HAP-1 (cell line): ENCODE results near the gene EPHB2.

Experiments
- DNase-seq, 2 experiments: peaks; one replicate each; pipeline ENCODE4 v3.0.0-alpha.2; 2016 to 2020; ENCODE audit warnings: low spot score in 2 of 2
- H3K27me3 ChIP-seq: fragments of 250-450 bp; sonication (Bioruptor Pico); 2 replicates; pipeline ENCODE4 v1.5.1; 2020; ENCODE audit warnings: low read depth, mild to moderate bottlenecking, moderate library complexity
- H3K36me3 ChIP-seq: fragments of 250-450 bp; sonication (Bioruptor Pico); replicated peaks from 2 replicates; pipeline ENCODE4 v1.5.1; 2020; ENCODE audit warnings: mild to moderate bottlenecking
- H3K4me1 ChIP-seq: fragments of 250-450 bp; sonication (Bioruptor Pico); 2 replicates; pipeline ENCODE4 v1.5.1; 2020; ENCODE audit warnings: mild to moderate bottlenecking
- H3K4me3 ChIP-seq: fragments of 250-450 bp; sonication (Bioruptor Pico); 2 replicates; pipeline ENCODE4 v1.5.1; 2020; ENCODE audit warnings: mild to moderate bottlenecking, moderate library complexity
- H3K9me3 ChIP-seq: fragments of 250-450 bp; sonication (Bioruptor Pico); 2 replicates; pipeline ENCODE4 v1.5.1; 2020; ENCODE audit warnings: mild to moderate bottlenecking, moderate library complexity
- in situ Hi-C: fragments of 300-500 bp; cut with MboI; formaldehyde crosslinking; loops from 3 replicates; pipeline ENCODE4 v1.14.3; 2020; ENCODE audit warnings: low sequenced_read_pairs, inconsistent platforms, mixed read lengths

Gene EPHB2

GRCh38 chr1:22778408-22778807 lies 67.8 kb downstream of the EPHB2 start:
- Histone ChIP-seq H3K36me3 (no peaks in the 10 kb centered on the region), H3K4me3 (no peak overlapping the region), H3K9me3 (no peaks in the 10 kb centered on the region), H3K4me1 (no peaks in the 10 kb centered on the region), H3K27me3 (no peaks in the 10 kb centered on the region)
- DNase-seq: no peak
- in situ Hi-C loops: no loop called here

GRCh38 chr1:22778862-22779520 lies 68.4 kb downstream of the EPHB2 start:
- H3K27me3 ChIP-seq: no peaks in the 10 kb centered on the region

DNA sequence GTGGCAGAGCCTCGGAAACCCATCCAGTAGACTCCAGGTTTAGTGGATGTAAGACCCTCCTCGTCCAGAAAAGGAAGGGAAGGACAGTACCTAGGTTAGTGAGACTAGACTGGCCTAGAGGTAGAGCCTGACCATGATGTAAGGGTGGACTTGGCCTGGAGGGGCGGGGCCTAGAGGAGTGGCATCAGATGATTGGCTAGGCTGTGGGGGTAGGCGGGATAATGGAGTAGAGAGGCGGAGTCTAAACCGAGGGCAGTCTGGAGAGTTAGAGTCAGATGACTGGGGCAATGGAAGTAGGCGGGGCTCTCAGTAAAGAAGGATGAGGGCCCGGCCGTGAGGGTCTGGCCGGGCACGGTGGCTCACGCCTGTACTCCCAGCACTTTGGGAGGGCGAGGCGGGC lies 70.1 kb downstream of the EPHB2 start:
- no peaks in the 10 kb centered on the region for H3K27me3 ChIP-seq
- in situ Hi-C loops: no loop called here
- peak; percentile 6 to 72 for DNase-seq

More at GRCh38 chr1:22778862-22779520, 68.4 kb downstream of the EPHB2 start:
- Histone ChIP-seq H3K36me3 (no peaks in the 10 kb centered on the region), H3K9me3 (no peaks in the 10 kb centered on the region), H3K4me1 (no peaks in the 10 kb centered on the region), H3K4me3 (no peak overlapping the region)
- no peak for DNase-seq
- in situ Hi-C loops: no loop called here

DNA sequence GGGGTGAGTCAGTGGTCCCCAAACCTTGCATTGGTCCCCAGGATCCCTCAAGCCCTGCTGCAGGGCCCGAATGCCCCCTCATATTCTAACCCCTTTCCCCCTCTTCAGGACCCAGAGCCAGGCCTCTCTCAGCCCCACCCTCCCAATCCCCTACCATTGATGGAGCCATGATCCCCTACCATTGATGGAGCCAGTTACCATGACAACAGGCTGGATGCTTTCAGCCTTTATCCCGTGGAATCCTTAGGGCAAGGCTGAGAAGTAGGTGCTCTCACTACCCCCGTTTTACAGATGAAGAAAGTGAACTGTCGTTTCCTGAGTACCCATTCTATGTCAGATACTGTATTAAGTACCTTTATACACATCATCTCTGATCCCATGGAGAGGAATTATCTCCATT lies 70.8 kb downstream of the EPHB2 start:
- no peaks in the 10 kb centered on the region for H3K27me3 ChIP-seq
- in situ Hi-C loops: no loop called here
- H3K4me1 ChIP-seq: no peaks in the 10 kb centered on the region
- DNase-seq: no peak
- H3K36me3 ChIP-seq: no peaks in the 10 kb centered on the region
- no peak overlapping the region for H3K4me3 ChIP-seq
- no peaks in the 10 kb centered on the region for H3K9me3 ChIP-seq

More for the DNA sequence above, 70.1 kb downstream of the EPHB2 start:
- Histone ChIP-seq H3K9me3 (no peaks in the 10 kb centered on the region), H3K36me3 (no peaks in the 10 kb centered on the region), H3K4me3 (no peak overlapping the region), H3K4me1 (no peaks in the 10 kb centered on the region)

DNA sequence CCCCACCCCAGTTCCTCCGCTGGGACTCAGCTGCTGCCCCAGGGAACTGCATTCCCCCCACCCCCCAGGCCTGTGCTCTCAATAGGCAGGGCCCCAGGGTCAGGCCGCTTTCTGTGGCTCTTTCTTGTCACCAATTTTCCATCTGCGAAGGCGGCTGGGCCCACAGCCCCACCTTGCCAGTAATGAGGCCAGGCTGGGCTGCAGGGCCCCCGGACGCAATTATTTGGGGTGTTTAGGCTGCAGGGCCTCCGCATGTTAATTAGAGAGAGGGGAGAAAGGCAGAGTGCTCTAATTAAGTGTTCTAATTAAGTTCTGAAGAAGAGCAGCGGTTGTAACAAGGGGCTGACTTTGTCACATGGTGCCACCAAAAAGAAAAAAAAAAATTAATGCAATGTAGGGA lies 71.8 kb downstream of the EPHB2 start:
- Histone ChIP-seq H3K4me3 (no peak overlapping the region), H3K36me3 (no peaks in the 10 kb centered on the region), H3K4me1 (no peaks in the 10 kb centered on the region), H3K27me3 (no peaks in the 10 kb centered on the region), H3K9me3 (no peaks in the 10 kb centered on the region)
- in situ Hi-C loops: no loop called here
- DNase-seq: peak in 1 of 2 experiments; percentile 32

- Histone ChIP-seq H3K4me1 (no peaks in the 10 kb centered on the region), H3K27me3 (no peaks in the 10 kb centered on the region), H3K9me3 (no peaks in the 10 kb centered on the region), H3K4me3 (no peak overlapping the region), H3K36me3 (no peaks in the 10 kb centered on the region)
- in situ Hi-C loops: no loop called here
- DNase-seq: no peak
Measured at GRCh38 chr1:22784317-22784716, 73.7 kb downstream of the EPHB2 start.

GRCh38 chr1:22784737-22785136 lies 74.1 kb downstream of the EPHB2 start:
- H3K27me3 ChIP-seq: no peaks in the 10 kb centered on the region
- H3K4me1 ChIP-seq: no peaks in the 10 kb centered on the region
- H3K9me3 ChIP-seq: no peaks in the 10 kb centered on the region
- DNase-seq: no peak
- H3K36me3 ChIP-seq: no peaks in the 10 kb centered on the region
- in situ Hi-C loops: no loop called here
- no peak overlapping the region for H3K4me3 ChIP-seq

- Histone ChIP-seq H3K4me1 (no peaks in the 10 kb centered on the region), H3K9me3 (no peaks in the 10 kb centered on the region), H3K27me3 (no peaks in the 10 kb centered on the region), H3K36me3 (no peaks in the 10 kb centered on the region), H3K4me3 (no peak overlapping the region)
- no peak for DNase-seq
- in situ Hi-C loops: no loop called here
Measured at GRCh38 chr1:22786101-22786500, 75.5 kb downstream of the EPHB2 start.

- Histone ChIP-seq H3K27me3 (no peaks in the 10 kb centered on the region), H3K4me1 (no peaks in the 10 kb centered on the region), H3K9me3 (no peaks in the 10 kb centered on the region), H3K36me3 (no peaks in the 10 kb centered on the region), H3K4me3 (no peak overlapping the region)
- DNase-seq: no peak
- in situ Hi-C loops: no loop called here
Measured at GRCh38 chr1:22786719-22787489, 76.3 kb downstream of the EPHB2 start.

- Histone ChIP-seq H3K27me3 (no peaks in the 10 kb centered on the region), H3K36me3 (no peaks in the 10 kb centered on the region), H3K4me3 (no peak overlapping the region), H3K4me1 (no peaks in the 10 kb centered on the region), H3K9me3 (no peaks in the 10 kb centered on the region)
- no peak for DNase-seq
- in situ Hi-C loops: no loop called here
Measured at GRCh38 chr1:22787636-22788035, 77.0 kb downstream of the EPHB2 start.

- Histone ChIP-seq H3K4me1 (no peaks in the 10 kb centered on the region), H3K27me3 (no peaks in the 10 kb centered on the region), H3K4me3 (no peak overlapping the region), H3K9me3 (no peaks in the 10 kb centered on the region), H3K36me3 (no peaks in the 10 kb centered on the region)
- no peak for DNase-seq
- in situ Hi-C loops: no loop called here
Measured at GRCh38 chr1:22788254-22788661, 77.6 kb downstream of the EPHB2 start.

DNA sequence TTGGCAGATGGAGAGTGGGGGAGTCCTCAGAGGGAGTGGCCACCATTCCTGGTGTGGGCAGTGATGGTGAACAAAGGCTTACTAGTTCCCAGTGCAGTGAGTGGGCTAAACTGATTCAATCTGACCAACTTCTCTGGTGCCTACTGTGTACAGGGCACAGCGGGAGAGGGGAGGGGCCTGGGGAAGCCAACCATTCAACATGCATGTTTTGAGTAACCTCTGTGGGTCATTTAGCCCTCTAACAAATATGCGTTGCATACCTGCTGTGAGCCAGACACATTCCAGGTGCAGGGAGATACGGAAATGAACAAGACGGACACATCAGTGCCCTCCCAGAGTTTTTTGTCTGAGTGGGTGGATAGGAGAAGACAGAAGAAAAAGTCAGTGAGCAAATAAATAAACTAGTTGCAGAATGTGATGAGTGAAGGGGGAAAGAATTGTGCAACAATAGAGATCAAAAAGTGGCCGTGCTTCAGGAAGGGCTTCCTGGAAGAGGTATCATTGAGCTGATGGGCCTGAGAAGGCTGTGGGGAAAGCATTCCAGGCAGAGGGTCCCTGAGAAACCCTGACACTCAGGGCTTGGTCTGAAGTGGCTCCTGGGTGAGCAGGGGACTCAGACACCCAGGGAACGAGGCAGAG lies 78.8 kb downstream of the EPHB2 start:
- H3K4me1 ChIP-seq: no peaks in the 10 kb centered on the region
- in situ Hi-C loops: no loop called here
- H3K36me3 ChIP-seq: no peaks in the 10 kb centered on the region
- DNase-seq: no peak
- no peaks in the 10 kb centered on the region for H3K9me3 ChIP-seq
- H3K4me3 ChIP-seq: no peak overlapping the region
- H3K27me3 ChIP-seq: no peaks in the 10 kb centered on the region

DNA sequence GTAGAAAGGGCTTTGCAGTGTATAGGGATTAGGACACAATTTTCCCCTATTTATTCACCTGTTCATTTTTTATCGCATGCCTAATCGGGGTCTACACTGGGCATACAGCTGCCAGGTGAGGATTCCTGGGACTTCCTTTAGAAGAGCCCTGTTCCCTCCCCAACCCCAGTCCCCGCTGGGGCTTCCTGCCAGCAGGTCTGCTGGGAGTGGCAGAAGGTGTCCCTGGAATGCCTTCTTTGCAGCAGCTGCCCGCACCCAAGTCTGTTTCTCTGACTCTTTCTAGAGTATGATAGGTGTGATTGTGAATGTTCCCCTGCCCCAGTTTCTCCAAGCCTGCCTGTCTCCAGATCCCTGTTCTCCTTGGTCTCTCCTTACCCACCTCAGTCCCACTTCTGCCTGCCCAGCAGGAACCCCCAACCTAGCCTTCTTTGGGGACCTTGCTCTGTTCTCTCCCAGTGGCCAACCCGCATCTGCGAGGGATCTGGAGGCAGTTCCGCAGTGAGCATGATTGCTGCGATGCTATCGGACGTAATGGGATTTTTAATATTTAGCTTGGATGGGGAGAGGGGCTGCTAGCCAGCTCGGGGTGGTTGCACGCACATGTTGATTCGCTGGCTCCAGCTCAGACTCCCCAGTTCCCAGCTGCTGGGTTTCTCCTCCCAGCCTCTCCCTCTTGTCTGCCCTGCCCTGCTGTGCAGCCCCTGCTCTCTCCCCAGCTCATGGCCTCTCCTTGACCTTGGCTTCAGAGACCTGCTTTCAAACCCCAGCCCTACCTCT lies 79.8 kb downstream of the EPHB2 start:
- no peak for DNase-seq
- in situ Hi-C loops: no loop called here

More for the DNA sequence above, 79.8 kb downstream of the EPHB2 start:
- peaks cover 4% of the 10 kb centered on the region; the same call in 1 of the 2 replicates for H3K4me1 ChIP-seq
- no peaks in the 10 kb centered on the region for H3K36me3 ChIP-seq
- no peaks in the 10 kb centered on the region for H3K27me3 ChIP-seq
- H3K4me3 ChIP-seq: no peak overlapping the region
- H3K9me3 ChIP-seq: no peaks in the 10 kb centered on the region
